CD4-positive, alpha-beta T cell treated with Interleukin-6 at 100 ng/mL for 8 hours (primary cell): ENCODE results near the gene GARNL3.
A peak's percentile ranks its signal among the peaks of the same experiment; 100 is the strongest.

Source experiments
- DNase-seq: peaks from one replicate; pipeline ENCODE4 v3.0.0-alpha.2; 2020; ENCODE audit warnings: mixed read lengths, low spot score

Gene GARNL3, protein sequence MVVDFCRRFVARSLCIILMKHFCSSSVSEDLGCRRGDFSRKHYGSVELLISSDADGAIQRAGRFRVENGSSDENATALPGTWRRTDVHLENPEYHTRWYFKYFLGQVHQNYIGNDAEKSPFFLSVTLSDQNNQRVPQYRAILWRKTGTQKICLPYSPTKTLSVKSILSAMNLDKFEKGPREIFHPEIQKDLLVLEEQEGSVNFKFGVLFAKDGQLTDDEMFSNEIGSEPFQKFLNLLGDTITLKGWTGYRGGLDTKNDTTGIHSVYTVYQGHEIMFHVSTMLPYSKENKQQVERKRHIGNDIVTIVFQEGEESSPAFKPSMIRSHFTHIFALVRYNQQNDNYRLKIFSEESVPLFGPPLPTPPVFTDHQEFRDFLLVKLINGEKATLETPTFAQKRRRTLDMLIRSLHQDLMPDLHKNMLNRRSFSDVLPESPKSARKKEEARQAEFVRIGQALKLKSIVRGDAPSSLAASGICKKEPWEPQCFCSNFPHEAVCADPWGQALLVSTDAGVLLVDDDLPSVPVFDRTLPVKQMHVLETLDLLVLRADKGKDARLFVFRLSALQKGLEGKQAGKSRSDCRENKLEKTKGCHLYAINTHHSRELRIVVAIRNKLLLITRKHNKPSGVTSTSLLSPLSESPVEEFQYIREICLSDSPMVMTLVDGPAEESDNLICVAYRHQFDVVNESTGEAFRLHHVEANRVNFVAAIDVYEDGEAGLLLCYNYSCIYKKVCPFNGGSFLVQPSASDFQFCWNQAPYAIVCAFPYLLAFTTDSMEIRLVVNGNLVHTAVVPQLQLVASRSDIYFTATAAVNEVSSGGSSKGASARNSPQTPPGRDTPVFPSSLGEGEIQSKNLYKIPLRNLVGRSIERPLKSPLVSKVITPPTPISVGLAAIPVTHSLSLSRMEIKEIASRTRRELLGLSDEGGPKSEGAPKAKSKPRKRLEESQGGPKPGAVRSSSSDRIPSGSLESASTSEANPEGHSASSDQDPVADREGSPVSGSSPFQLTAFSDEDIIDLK

DNA sequence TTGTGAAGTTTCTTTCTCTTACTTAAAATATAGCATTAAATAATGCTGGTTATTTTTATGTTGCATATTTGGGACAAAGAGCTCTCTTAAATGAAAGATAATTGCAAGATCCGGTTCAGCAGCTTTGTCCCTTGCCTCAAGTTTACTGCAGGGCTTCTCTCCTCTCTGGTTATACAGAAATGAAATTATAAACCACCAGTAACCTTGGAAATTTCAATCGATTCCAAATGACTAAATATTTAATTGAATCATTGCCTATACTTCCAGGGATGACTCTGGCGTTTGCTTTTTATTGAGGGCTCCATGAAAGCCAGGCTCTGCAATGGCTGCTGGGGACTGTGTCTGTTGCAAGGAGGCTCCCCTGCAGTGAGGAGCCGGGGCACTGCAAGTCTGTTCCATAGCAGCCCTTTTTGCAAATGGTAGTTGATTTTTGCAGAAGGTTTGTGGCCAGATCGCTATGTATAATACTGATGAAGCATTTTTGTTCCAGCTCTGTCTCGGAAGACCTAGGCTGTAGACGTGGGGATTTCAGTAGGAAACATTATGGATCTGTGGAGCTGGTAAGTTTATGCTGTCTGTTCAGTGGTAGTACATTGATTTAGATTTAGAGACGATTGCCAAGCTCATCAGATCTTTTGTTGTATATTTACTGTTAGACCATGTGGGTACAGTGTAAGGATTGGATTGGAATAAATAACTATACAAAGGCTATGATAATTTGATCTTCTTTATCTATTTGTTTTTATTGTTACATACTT is at the start of gene GARNL3:
Gene GARNL3 (plus strand): TSS at position 313 of the 758 bp plus-strand sequence. CDS start 104 bp downstream, at position 417.
- DNase-seq = no peak

DNA sequence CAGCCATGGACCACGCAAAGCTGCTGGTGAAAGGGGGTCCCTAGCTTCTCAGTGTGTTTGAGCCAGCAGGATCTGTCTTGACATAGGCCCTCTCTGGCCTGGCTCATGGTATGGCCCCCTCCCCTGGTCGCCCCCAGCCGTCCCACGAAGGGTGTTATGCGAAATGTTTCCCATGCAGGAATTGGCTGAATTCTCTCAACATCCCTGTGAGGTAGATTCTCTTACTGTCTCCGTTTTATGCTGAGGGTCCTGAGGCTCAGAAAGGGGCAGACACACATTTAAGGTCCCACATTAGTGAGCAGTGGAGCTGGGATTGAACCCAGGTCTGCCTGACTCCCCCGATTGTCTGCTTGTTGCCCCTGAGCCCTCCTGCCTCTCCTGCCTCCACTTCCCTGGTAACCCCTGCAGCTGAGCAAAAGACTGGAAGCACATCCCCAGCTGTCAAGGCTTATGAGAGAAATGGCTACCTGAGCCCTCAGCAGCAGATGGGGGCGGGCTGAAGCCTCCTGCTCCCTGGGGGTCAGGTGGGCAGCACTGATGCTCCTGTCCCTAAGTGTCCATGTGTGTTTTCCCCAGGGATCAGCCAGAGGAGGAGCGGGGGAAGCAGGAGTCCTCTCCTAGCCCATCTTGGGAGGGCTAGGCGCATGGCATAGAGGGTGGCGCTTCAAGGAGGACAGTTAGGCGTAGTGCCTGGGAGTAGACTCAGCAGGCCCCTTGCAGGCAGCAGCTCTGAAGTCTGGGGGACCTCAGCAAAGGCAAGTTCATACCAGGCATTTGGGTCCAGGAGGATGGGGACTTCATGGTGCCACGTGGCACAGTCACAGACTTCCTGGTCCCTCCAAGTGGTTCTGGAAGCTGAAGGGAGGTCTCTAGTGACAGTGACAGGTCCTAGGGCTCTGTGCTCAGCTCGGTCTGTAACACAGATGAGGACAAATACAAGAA is 49.0 kb upstream of the GARNL3 start:
- DNase-seq = no peak

DNA sequence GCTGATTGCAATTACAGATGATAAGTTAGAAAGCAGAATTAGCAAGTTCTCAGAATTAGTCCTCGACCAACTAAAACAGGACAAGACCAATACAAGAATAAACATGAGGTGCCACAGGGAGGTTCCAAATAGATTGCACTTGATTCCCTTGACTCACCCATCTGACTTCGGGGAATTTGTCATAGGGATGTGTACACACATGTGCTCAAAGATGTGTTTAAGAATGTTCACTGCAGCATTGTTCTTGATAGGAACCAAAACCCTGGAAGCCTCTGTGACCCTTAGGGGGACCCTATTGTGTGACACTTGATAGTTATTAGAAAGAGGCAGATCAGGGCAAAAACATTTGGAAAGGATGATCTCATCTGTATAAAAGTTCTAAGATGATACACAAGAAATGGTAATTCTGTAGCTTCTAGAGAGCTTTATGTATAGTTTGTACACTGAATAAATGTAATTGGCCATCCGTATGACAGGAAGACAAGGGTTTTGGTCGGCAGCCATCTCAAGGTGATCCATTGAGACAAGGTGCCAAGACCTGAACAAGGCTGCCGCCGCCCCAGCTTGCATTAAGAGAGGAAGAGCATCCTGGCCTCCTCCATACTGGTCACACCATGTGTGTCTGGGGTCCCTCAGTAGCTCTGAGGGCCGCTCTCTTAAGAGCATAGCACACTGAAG is 48.2 kb upstream of the GARNL3 start:
- no peak for DNase-seq

DNA sequence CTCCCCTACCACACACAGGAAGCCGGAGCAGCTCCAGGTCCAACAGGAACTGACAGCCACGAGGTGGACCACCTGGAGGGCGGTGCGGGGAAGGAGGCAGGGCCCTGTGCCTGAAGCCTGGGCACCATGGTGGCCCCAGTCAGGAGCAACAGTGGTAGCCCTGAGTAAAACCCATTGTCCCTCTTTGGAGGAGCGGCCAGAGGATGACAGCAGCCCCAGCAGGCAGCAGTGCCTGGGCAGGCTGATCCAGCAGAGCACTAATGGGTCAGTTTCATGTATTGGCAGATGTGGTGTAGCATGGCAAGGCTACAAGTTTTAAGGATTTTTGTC is 47.7 kb upstream of the GARNL3 start:
- no peak for DNase-seq

DNA sequence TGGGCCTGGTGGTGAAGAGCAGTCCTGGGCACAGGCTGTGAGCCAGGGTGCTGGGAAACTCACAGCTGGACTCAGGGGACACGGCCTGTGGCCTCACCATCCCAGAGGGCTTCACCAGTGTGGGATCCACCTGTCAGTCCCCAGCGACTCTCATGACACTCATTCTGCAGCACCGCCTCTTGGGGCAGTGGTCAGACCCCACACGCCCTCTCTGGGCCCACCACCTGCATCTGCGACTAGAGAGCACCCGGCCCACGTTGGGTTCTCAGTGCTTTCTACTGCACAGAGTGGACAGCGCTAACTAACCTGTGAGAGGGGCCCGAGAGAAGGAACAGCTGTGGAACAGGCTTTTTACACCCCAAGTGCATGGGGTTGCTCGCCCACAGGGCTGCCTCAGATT is 45.8 kb upstream of the GARNL3 start:
- no peak for DNase-seq

DNA sequence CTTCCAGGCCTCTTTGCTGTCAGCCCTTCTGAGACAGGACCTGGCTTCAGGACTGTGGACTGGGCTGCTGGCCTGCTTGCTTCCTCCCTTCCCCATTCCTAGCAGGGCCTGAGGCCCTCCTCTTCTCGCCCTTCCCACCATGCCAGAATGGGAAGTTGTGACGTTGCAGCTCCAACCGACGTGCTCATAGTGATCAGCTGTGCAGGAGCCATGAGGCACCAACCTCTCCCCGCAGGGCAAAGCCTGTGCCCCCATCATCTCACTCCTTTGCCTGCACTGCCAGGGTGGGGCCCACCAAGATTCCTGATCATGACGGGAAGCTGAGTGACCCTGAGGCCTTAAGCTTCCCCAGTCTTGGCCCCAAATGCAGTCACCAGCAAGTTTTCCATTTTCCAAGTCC is 45.1 kb upstream of the GARNL3 start:
- DNase-seq = no peak

DNA sequence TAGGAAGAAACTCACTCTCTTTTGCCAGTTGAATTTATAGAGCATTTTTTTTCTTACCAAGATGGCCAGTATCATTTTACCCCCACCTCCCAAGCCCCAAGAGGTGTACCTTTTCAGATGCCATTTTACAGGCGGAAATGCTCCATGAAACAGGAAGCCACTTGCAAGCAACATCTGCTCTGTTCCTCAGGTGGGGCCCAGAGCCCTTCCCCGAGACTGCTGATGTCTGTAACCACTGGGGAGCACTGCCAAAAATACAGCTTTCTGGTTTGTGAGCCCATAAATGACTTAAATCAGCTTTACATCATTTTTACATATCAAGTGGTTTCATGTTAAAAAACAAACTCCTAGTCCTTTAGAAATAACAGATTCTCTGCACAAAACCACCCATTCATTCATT is 42.9 kb upstream of the GARNL3 start:
- no peak for DNase-seq

DNA sequence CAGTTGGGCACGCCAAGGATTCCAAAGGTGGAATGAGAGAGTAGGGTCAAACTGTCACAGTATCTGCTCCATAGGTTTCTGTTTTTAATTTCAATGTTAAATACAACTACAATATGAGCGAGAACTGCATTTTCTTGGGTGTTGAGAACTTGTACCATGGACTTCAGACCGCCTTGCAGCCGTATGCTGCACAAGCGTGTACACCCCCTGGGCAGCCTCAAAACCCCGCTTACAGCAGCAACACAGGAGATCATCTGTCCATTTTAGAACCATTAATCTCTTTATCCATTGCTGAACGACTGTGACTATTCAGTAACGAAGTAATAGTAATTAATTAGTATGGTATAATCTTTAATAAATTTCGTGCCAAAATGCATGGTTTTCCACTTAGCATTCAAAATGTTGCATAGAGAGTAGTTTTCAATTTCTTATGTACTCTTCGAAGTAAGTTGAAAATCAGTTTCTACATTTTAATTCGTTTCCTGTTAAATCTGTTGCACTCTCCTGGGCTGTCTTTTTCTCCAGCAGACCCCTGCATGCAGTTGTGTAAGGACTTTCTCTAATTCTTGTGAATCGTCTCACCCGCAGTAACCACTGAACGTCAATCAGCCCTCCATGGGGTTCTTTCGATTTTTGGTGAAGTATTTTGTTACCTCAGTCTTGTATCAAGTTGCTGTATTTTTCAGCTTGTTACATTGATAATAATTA is 42.0 kb upstream of the GARNL3 start:
- DNase-seq = no peak

DNA sequence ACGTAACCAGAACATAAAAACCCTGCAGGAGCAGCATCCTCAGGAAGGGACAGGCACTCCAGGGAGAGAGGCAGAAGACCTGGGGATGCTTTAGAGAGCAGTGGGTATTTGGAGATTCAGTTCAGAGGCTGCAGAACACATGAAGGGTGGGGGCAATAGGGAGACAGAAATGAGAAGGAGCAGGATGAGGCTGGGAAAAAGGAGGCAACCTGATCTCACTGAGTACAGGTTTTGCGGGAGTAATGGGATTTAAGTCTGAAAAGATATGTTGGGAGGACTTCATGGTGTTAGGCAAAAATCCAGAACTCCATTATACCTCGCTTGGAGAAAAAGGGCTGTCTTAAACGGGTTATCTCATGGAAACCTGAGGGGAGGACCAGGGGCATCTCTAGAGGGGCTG is 41.3 kb upstream of the GARNL3 start:
- DNase-seq = no peak

DNA sequence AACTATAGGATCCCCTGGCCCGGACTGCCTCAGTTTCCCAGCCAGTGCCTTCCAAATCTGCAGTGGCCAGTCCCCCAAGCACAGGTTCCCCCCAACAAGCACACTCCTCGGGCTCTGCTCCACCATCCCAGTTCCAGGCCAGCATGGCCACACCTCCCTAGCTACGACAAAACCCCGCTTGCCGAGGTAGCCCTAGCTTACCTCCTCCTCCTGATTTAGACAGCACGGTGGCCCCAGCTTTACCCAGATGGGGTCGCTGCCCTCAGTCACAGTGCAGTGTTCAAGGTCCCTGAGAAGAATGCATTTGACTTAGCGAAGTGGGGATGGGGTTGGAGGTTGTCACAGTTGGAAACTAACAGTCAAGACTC is 40.8 kb upstream of the GARNL3 start:
- DNase-seq = no peak

DNA sequence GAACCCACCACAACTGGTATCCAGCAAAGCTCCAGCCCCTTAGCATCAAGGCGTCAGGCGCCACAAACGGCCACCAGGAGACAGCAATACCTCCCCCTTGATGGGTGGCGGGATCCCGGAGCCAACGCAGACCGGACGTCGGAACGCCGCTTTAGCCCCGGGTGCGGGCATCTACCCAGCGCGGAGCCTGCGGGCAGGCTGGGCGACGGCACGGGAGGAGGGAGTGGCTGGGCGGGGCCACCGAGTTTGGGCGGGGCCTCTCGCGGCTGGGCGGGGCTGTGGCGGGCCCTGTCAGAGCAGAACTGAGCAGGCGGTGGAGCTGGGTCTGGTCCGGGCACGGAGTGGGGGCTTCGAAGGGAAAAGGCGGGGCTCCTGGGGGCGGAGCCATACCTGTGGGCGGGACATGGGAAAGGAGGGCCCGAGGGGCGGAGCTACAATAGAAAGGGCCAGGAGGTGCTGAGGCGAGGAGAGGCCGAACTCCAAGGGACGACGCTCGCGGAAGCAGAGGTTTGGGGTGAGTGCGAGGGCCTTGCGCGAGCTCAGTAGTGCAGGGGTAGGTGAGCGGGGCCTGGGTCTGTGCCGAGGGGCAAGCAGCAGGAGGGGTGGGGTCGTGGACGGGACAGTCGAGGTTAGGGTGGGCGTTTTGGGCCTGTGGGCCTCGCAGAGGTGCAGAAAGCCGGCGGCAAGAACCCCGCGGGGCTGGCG is 40.2 kb upstream of the GARNL3 start:
- peak; percentile 83 for DNase-seq

DNA sequence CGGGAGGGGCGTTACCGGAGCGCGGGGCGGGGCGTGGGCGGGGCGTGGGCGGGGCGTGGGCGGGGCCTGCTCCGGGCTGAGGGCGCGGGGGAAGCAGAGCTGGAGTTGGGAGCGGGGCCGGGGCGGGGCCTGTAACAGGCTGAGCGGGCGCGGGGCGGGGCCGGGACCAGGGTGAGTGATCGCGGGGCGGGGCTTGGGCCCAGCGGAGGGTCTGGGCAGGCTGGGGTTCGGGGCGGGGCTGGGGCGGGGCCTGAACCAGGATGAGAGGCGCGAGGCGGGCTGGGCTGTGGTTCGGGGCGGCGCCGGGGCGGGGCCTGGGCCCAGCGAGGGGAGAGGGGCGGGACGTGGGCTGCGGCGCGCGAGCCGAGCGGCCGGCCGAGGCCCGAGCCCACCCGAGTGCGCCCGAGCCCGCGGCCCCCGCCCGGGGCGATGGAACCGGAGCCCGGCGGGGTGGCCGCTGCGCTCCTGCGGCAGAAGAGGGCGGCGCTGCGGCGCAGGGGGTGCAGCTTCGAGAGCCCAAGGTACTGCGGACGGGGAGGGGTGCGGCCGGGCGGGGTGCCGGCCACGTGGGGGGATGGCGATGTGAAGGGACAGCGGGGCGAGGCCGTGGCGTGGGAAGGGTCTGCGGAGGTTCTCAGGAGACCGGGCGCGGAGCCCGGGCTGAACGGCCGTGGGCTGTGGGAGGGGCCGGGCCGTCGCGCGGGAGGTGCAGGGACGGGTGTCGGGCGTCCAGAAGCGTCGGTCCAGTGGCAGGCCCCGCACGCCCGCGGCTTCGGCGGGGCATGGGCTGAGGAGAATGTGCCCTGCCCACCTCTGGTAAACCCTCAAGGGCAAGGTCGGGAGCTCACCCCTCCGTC is 39.5 kb upstream of the GARNL3 start:
- peak; percentile 95 for DNase-seq

DNA sequence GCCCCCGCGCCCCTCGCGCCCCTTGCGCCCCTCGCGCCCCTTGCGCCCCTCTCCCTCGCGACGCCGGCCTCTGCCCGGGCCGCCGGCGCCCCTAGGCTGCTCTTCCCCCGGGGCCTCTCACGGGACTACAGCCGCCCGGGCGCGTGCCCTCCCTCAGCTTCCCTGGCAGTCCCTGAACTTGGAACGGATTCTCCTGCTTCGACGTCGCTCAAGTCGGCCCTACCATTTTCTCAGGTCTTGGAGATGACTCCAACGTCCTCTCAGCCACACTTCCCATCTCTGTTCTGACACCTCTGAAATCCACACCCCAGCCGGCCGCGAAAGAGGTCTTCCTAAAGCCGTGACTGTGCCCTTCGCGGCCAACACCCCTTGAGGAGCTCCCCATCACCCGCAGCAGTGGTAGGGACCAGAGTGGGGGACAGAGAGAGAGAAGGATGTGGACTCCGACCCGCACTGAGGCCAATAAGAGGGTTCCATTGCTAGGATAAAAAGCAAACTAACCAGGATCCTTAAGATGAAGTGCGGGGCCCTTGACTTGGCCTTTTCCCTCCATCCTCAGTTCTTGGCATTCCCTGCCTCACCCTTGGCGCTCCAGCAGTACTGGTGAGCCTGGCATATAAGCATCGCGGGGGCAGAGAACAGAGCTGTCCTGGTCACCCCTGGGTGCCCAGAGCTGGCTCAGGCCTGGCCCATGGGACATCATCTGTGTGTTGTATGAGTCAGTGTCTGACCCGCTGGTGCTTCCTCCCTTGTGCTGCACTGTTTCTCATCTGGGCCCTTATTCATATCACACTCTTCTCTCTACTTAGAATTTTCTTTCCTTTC is 38.6 kb upstream of the GARNL3 start:
- DNase-seq = no peak

DNA sequence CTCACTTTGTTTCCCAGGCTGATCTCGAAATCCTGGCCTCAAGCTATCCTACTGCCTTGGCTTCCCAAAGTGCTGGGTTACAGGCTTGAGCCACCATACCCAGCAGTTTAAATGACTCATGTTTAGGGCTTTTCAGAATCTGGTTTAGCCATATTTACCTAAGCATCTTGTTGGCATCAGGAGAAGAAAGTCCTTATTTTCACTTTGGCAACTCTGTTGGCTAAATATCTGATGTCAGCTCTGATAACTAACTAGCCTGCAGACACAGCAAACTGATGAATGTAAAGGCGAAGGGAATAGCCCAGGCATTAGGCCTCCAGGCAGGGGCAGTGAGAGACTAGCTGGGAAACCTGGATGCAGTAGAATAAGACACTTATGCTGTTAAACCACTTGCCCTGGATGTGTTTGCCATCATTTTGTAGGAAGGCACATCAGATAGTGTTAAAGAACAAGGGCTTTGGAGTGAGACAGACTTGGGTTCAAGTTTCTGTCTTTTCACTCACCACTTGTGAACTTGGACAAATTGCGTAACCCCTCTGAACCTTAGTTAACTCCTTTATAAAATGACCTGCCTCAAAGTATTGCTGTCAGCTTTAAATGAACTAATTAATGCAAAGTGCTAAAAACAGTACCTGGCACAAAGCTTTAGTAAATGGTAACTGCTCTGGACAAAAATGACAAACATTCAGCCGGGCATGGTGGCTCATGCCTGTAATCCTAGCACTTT is 34.7 kb upstream of the GARNL3 start:
- no peak for DNase-seq

DNA sequence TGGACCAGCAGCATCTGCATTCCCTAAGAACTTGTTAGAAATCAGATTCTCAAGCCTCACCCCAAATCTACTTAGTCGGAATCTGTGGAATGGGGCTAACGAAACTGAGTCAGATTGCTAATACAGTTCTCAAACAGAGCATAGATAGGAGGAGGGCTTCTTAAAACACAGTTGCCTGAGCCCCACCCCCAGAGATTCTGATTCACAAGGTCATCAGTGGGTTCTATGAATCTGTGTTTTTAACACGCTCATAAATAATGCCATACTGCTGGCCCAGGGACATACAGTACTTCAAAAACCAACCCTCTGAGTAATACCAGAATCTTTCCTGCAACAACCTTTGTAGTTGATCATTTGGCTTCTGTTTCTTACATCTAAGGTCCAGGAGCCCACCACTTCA is 32.9 kb upstream of the GARNL3 start:
- DNase-seq = no peak

DNA sequence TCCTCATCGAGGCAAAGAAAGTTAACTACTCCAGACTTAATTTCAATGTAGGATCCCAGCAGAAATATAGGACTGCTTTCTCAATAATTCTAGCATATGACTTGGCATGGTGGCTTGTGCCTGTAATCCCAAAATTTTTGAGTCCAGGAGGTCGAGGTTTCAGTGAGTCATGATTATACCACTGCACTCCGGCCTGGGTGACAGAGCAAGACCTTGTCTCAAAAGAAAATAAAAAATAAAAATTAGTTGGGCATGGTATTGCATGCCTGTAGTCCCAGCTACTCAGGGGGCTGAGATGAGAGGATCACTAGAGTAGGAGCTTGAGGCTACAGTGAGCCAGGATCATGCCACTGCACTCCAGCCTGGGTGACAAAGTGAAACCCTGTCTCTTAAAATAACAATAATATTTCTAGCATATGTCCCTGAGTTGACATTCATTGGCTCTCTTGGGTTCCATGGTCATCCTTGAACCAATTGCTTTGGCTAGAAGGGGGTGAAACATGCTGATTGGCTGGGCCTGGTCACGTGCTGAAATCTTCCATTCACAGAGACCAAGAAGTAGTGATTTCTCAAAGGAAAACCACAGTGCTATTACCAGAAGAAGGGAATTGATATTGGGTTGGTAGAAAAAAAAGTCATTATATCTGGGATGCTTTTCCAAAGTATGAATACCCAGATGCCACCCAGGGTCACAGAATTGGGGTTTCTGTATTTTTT is 31.6 kb upstream of the GARNL3 start:
- no peak for DNase-seq
